Lung (tissue), 12 donors: ENCODE results near the gene SGTB. TPM values are rescaled to one million over a fixed set of nuclear protein-coding genes. Genes with fewer than 3 reads are reported as not detected.
A peak's percentile ranks its signal among the peaks of the same experiment; 100 is the strongest.
"Not testable (repeated sequence)": the region's sequence is repeated elsewhere in the genome, so short reads cannot be mapped to it uniquely, and the experiment has no call there.

Experiments
- ATAC-seq: fragments of 200-7000 bp; cut with Tn5 transposase; one replicate; pipeline ENCODE4 v1.9.1; 2020; ENCODE audit warnings: moderate number of reproducible peaks; ENCODE audit not compliant: insufficient read depth, low FRiP score
- DNase-seq, 3 donors: peaks; one replicate each; pipeline ENCODE4 v3.0.0-alpha.2; 2013 to 2017
- H3K27ac ChIP-seq, 2 donors: one replicate each; pipeline ENCODE4 v1.5.1; 2013; ENCODE audit warnings: mild to moderate bottlenecking in 2 of 2, moderate library complexity in 2 of 2, control low read depth in 1 of 2, inconsistent platforms in 1 of 2, low read depth in 1 of 2, low read length in 1 of 2
- H3K27me3 ChIP-seq, 3 donors: one replicate each; pipeline ENCODE4 v1.5.1; 2013; ENCODE audit warnings: low read length in 2 of 3; ENCODE audit not compliant: control insufficient read depth in 3 of 3, insufficient read depth in 3 of 3
- H3K36me3 ChIP-seq, 4 donors: one replicate each; pipeline ENCODE4 v1.5.1; 2013; ENCODE audit warnings: low read length in 4 of 4, mild to moderate bottlenecking in 1 of 4, moderate library complexity in 1 of 4; ENCODE audit not compliant: control insufficient read depth in 4 of 4, insufficient read depth in 4 of 4
- H3K4me1 ChIP-seq, 5 donors: one replicate each; pipeline ENCODE4 v1.5.1; 2013; ENCODE audit warnings: low read length in 5 of 5, mild to moderate bottlenecking in 2 of 5, moderate library complexity in 1 of 5; ENCODE audit not compliant: control insufficient read depth in 5 of 5, insufficient read depth in 5 of 5
- H3K4me3 ChIP-seq: one replicate; pipeline ENCODE4 v1.5.1; 2013; ENCODE audit warnings: mild to moderate bottlenecking, control low read depth, moderate library complexity
- H3K9ac ChIP-seq, 2 donors: one replicate each; pipeline ENCODE4 v1.5.1; 2013; ENCODE audit warnings: low read length in 2 of 2, control low read depth in 1 of 2; ENCODE audit not compliant: insufficient read depth in 1 of 2
- H3K9me3 ChIP-seq, 4 donors: one replicate each; pipeline ENCODE4 v1.5.1; 2013; ENCODE audit warnings: low read length in 3 of 4, mild to moderate bottlenecking in 1 of 4, moderate library complexity in 1 of 4; ENCODE audit not compliant: control insufficient read depth in 4 of 4, insufficient read depth in 3 of 4
- CTCF ChIP-seq: IDR thresholded peaks from 2 replicates; pipeline ENCODE4 v1.5.1; 2012; ENCODE audit warnings: mild to moderate bottlenecking; ENCODE audit errors: control extremely low read depth, extremely low read depth
- WGBS, 2 donors: extraction: QIAGEN DNeasy Blood & Tissue Kit; methylation state at CpG; one replicate each; pipeline ENCODE4 v1.1.7; 2013; 5-methylcytosine and 5-hydroxymethylcytosine counted together
- polyA plus RNA-seq, 2 donors: library from polyadenylated mRNA; stranded (reverse); fragments of 200-250 nt; gene quantifications; one replicate each; pipeline ENCODE4 v1.2.1, GENCODE V29; 2013
- total RNA-seq, 2 donors: library from RNA; depleted of rRNA in 1 of 2; stranded (reverse); fragments of >200 nt in 1 of 2; gene quantifications; one replicate each; pipeline ENCODE4 v1.2.1, GENCODE V29; 2014 to 2021
- donor health status: control.
- donor health status: control.
- donor health status: Bipolar disorder and iron deficiency.
- donor health status: healthy.
- donor health status: DM: yes; HTN: yes; CAD: no.

SGTB gene
- total and polyA plus RNA-seq, 4 donors, result 2.5 to 11.1 (median 10.0) TPM

DNA sequence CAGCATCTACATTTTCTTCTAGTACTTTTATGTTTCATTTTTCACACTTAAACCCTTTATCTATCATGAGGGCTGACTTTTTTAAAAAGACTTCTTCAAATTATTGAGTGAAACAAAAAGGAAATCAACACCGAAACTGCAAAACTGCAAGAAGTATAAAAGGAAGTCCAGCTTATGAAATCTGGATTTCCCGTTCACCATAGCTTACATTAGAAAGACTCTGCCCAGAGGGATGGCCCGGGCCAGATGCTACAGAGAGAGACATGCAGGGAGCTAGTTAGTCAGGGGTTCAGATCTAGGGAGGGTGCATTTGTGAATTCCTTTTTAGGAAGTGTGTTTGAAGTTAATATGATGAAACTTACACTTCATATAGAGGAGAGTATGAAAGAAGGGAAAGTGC, 10.1 kb upstream of the SGTB start:
- not testable (repeated sequence) for H3K4me3 ChIP-seq, H3K4me1 ChIP-seq, ATAC-seq, H3K27ac ChIP-seq, DNase-seq, H3K27me3 ChIP-seq, H3K36me3 ChIP-seq, H3K9ac ChIP-seq, H3K9me3 ChIP-seq
- 42 to 70% methylated on average over 3 of the region's 3 CpGs for WGBS, 2 donors

DNA sequence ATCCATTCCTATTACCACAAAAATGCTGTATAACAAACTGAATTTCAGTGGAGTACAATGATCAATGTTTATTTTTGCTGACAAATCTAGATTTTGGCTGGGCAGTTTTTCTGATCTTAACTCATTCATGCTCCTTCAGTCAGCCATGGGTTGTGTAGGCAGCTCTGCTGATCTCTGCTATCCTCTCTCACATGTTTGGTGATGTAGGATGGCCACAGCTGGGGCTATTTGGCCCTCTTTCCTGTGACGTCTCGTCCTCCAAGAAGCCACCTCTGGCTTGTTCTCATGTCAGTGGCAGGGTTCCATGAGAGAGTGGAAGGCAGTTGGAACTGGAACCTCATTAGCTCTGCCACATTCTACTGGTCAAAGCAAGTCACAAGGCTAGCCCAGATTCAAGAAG, 9.0 kb upstream of the SGTB start:
- TF ChIP-seq CTCF, result no peak
- no peak for ATAC-seq
- no peak overlapping the region for H3K27ac ChIP-seq
- peak in 1 of 3 donors; percentile 9 for DNase-seq
- H3K4me1 ChIP-seq, result no peaks in the 10 kb centered on the region
- no peak overlapping the region for H3K4me3 ChIP-seq
- H3K27me3 ChIP-seq, result no peaks in the 10 kb centered on the region
- no peaks in the 10 kb centered on the region for H3K36me3 ChIP-seq
- H3K9me3 ChIP-seq, result no peaks in the 10 kb centered on the region
- 79 to 81% methylated on average over 2 of the region's 2 CpGs for WGBS, 2 donors
- H3K9ac ChIP-seq, result no peak overlapping the region

GRCh38 chr5:65728218-65728617, 6.3 kb upstream of the SGTB start:
- H3K27me3 ChIP-seq, result no peaks in the 10 kb centered on the region
- 85 to 91% methylated on average over 1 of the region's 1 CpG for WGBS, 2 donors
- H3K4me3 ChIP-seq, result no peak overlapping the region
- H3K9me3 ChIP-seq, result no peaks in the 10 kb centered on the region
- ATAC-seq, result no peak
- H3K36me3 ChIP-seq, result no peaks in the 10 kb centered on the region
- TF ChIP-seq CTCF, result no peak
- no peak overlapping the region for H3K9ac ChIP-seq
- DNase-seq, result no peak
- no peak overlapping the region for H3K27ac ChIP-seq
- H3K4me1 ChIP-seq, result no peaks in the 10 kb centered on the region

GRCh38 chr5:65727491-65728156, 5.7 kb upstream of the SGTB start:
- Histone ChIP-seq H3K27me3 (no peaks in the 10 kb centered on the region), H3K27ac (no peak overlapping the region), H3K9me3 (no peaks in the 10 kb centered on the region), H3K4me3 (no peak overlapping the region), H3K36me3 (no peaks in the 10 kb centered on the region), H3K9ac (no peak overlapping the region), H3K4me1 (no peaks in the 10 kb centered on the region)
- no peak for ATAC-seq
- no peak for DNase-seq
- 77 to 78% methylated on average over 7 of the region's 7 CpGs for WGBS, 2 donors
- no peak for TF ChIP-seq CTCF
